CD1c-positive myeloid dendritic cell (primary cell): ENCODE results near the gene GPR179.

Experiments
- DNase-seq: peaks from one replicate; pipeline ENCODE4 v3.0.0-alpha.2; 2016; ENCODE audit errors: extremely low spot score

Gene GPR179

GRCh38 chr17:38343608-38344419 lies at the start of gene GPR179:
TSS of gene GPR179 (minus strand) at chr17:38343956. CDS start at chr17:38343789, 167 bp downstream.
- DNase-seq = no peak

- no peak for DNase-seq
Observed at GRCh38 chr17:38379448-38379847, 35.7 kb upstream of the GPR179 start.

GRCh38 chr17:38369124-38369886 lies 25.5 kb upstream of the GPR179 start:
- DNase-seq = no peak

GRCh38 chr17:38364741-38365140 lies 21.0 kb upstream of the GPR179 start:
- DNase-seq = no peak

GRCh38 chr17:38363016-38363415 lies 19.3 kb upstream of the GPR179 start:
- DNase-seq = no peak

- DNase-seq = no peak
Observed at GRCh38 chr17:38361694-38362465, 18.1 kb upstream of the GPR179 start.

GRCh38 chr17:38358586-38359513 lies 15.1 kb upstream of the GPR179 start:
- DNase-seq = no peak

GRCh38 chr17:38357486-38358123 lies 13.8 kb upstream of the GPR179 start:
- no peak for DNase-seq

GRCh38 chr17:38355251-38355650 lies 11.5 kb upstream of the GPR179 start:
- no peak for DNase-seq

- DNase-seq = no peak
Observed at GRCh38 chr17:38354466-38354865, 10.7 kb upstream of the GPR179 start.

GRCh38 chr17:38353668-38354067 lies 9.9 kb upstream of the GPR179 start:
- no peak for DNase-seq

- no peak for DNase-seq
Observed at GRCh38 chr17:38353086-38353604, 9.4 kb upstream of the GPR179 start.

- DNase-seq = peak; percentile 44
Observed at GRCh38 chr17:38352245-38353085, 8.7 kb upstream of the GPR179 start.

- DNase-seq = peak; percentile 95
Observed at GRCh38 chr17:38351412-38352222, 7.9 kb upstream of the GPR179 start, which contains the start of gene SOCS7. TSS of gene SOCS7 (plus strand) at chr17:38351844. CDS start at chr17:38352053, 209 bp downstream.

- DNase-seq = no peak
Observed at GRCh38 chr17:38350035-38350434, 6.3 kb upstream of the GPR179 start.

- peak; percentile 86 for DNase-seq
Observed at GRCh38 chr17:38349097-38349730, 5.5 kb upstream of the GPR179 start.

- DNase-seq = no peak
Observed at GRCh38 chr17:38345743-38346142, 2.0 kb upstream of the GPR179 start.

- DNase-seq = no peak
Observed at GRCh38 chr17:38344420-38344745, 627 bp upstream of the GPR179 start.
